ENCODE results near the gene BTRC. TPM values are rescaled to one million over a fixed set of nuclear protein-coding genes. Genes with fewer than 3 reads are reported as not detected.

BTRC gene
- total RNA-seq, 1 experiment from 2014 or later = 22.4 TPM

- ATAC-seq (no peak), DNase-seq (ENCODE audit: low spot score) (no peak)
- ChIA-PET POLR2A (no interaction called here), CTCF (interaction anchor here (2.0 to 7.3 kb wide), 3 partner anchors 14 to 137 kb away, joined by 5 to 118 read pairs (median 69); no protein-coding TSS in a partner anchor)
- peaks cover 11% of the 10 kb centered on the region for H3K4me1 Mint-ChIP-seq
- no peaks in the 10 kb centered on the region for H3K9me3 Mint-ChIP-seq
- H3K27me3 Mint-ChIP-seq (ENCODE audit: low read depth) = peaks cover 20% of the 10 kb centered on the region
- no peak overlapping the region for H3K4me3 Mint-ChIP-seq
- H3K27ac Mint-ChIP-seq = no peak overlapping the region
- no peaks in the 10 kb centered on the region for H3K36me3 Mint-ChIP-seq
- TF ChIP-seq PREB (CRISPR knock-in tag; IDR thresholded peaks at IDR 0.05; ENCODE audit: borderline replicate concordance) (no peak), PRRX2 (CRISPR knock-in tag; IDR thresholded peaks at IDR 0.05) (no peak), JAZF1 (CRISPR knock-in tag; IDR thresholded peaks at IDR 0.05) (no peak), NFYB (CRISPR knock-in tag; conservative IDR thresholded peaks at IDR 0.05; ENCODE audit: low read depth) (no peak), SMAD3 (CRISPR knock-in tag; IDR thresholded peaks at IDR 0.05; ENCODE audit: borderline replicate concordance) (no peak), ZSCAN18 (CRISPR knock-in tag; IDR thresholded peaks at IDR 0.05) (no peak), CREM (CRISPR knock-in tag; IDR thresholded peaks at IDR 0.05) (no peak), GRHL2 (CRISPR knock-in tag; IDR thresholded peaks at IDR 0.05; ENCODE audit: insufficient replicate concordance, severe bottlenecking) (no peak), CBFB (CRISPR knock-in tag; IDR thresholded peaks at IDR 0.05; ENCODE audit: low read depth) (no peak), OVOL2 (CRISPR knock-in tag; IDR thresholded peaks at IDR 0.05; ENCODE audit: borderline replicate concordance) (no peak), SOX15 (CRISPR knock-in tag; IDR thresholded peaks at IDR 0.05) (no peak), TCF7 (CRISPR knock-in tag; IDR thresholded peaks at IDR 0.05; ENCODE audit: low read depth) (no peak), JUN (CRISPR knock-in tag; IDR thresholded peaks at IDR 0.05) (no peak), ZNF416 (CRISPR knock-in tag; IDR thresholded peaks at IDR 0.05) (no peak), TEAD1 (CRISPR knock-in tag; IDR thresholded peaks at IDR 0.05) (no peak), ZNF281 (CRISPR knock-in tag; IDR thresholded peaks at IDR 0.05) (no peak), FOXP4 (CRISPR knock-in tag; IDR thresholded peaks at IDR 0.05) (no peak), ELF4 (CRISPR knock-in tag; IDR thresholded peaks at IDR 0.05; ENCODE audit: low read depth) (no peak), ATF3 (CRISPR knock-in tag; conservative IDR thresholded peaks at IDR 0.05) (no peak), FOXK1 (CRISPR knock-in tag; IDR thresholded peaks at IDR 0.05) (no peak)
Observed at GRCh38 chr10:101304316-101304715, 49.6 kb upstream of the BTRC start.
